ENCODE measurements around the gene GRK7.

GRK7 gene

DNA sequence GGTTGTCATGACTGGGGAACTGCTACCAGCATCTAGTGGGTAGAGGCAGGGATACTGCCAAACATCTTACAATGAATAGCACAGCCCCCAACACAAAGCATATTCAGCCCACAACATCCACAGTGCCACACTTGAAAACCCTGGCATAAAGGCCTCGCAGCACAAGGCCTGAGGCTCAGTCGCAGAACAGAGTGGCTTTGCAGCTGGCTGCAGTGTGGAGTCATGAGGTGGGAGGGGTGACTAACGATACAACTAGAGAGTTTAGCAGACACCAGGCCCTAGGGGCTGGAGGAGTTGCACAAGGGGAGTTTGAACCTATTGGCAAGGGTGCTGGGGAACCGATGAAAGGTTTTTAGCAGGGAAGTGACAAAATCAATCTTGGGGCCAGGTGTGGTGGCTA, 32.1 kb downstream of the GRK7 start:
- H3K4me3 ChIP-seq (ENCODE audit: insufficient read depth, low read length, poor library complexity, severe bottlenecking) = no peak overlapping the region
- H3K4me2 ChIP-seq (ENCODE audit: low read depth, low read length, poor library complexity, severe bottlenecking) = no peak overlapping the region
- H3K9ac ChIP-seq (ENCODE audit: low read length) = no peak overlapping the region
- H4K20me1 ChIP-seq (ENCODE audit: low read depth, low read length) = no peaks in the 10 kb centered on the region
- H3K27ac ChIP-seq (ENCODE audit: low read depth, low read length) = no peak overlapping the region
- TF ChIP-seq EZH2phosphoT487 (conservative IDR thresholded peaks at IDR 0.05; ENCODE audit: low read length) = no peak
- TF ChIP-seq, protein P1, sequence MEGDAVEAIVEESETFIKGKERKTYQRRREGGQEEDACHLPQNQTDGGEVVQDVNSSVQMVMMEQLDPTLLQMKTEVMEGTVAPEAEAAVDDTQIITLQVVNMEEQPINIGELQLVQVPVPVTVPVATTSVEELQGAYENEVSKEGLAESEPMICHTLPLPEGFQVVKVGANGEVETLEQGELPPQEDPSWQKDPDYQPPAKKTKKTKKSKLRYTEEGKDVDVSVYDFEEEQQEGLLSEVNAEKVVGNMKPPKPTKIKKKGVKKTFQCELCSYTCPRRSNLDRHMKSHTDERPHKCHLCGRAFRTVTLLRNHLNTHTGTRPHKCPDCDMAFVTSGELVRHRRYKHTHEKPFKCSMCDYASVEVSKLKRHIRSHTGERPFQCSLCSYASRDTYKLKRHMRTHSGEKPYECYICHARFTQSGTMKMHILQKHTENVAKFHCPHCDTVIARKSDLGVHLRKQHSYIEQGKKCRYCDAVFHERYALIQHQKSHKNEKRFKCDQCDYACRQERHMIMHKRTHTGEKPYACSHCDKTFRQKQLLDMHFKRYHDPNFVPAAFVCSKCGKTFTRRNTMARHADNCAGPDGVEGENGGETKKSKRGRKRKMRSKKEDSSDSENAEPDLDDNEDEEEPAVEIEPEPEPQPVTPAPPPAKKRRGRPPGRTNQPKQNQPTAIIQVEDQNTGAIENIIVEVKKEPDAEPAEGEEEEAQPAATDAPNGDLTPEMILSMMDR (IDR thresholded peaks at IDR 0.05; ENCODE audit: insufficient read depth, low read length, poor library complexity, severe bottlenecking) = no peak
- no peaks in the 10 kb centered on the region for H3K9me3 ChIP-seq (ENCODE audit: insufficient read depth, low read length)
- no peaks in the 10 kb centered on the region for H3K36me3 ChIP-seq (ENCODE audit: low read length)
- no peaks in the 10 kb centered on the region for H3F3A ChIP-seq (ENCODE audit: insufficient read depth)
- no peaks in the 10 kb centered on the region for H3K27me3 ChIP-seq (ENCODE audit: low read length)
- H2AFZ ChIP-seq (ENCODE audit: low read depth, low read length, severe bottlenecking) = no peak overlapping the region
- no peaks in the 10 kb centered on the region for H3K79me2 ChIP-seq (ENCODE audit: insufficient read depth, low read length)
- no peaks in the 10 kb centered on the region for H3K9me2 ChIP-seq (replicated peaks; ENCODE audit: insufficient read depth, low read length)

DNA sequence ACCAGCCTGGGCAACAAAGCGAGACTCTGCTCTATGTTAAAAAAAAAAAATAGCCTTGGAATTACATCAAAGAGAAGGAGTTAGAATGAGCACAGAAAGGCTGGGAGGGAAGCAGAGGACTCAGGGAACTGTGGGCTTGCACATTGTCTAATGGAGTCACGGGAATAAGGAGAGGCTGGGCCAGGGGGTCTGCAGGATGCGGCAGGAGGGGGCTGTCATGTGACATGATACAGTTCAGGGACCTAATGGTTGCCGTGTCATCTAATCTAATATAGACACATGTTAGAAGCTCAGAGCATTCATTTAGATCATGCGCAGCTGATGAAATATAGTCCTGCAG, 32.5 kb downstream of the GRK7 start:
- Histone ChIP-seq H3K4me2 (ENCODE audit: low read depth, low read length, poor library complexity, severe bottlenecking) (no peak overlapping the region), H3K27me3 (ENCODE audit: low read length) (no peaks in the 10 kb centered on the region), H3F3A (ENCODE audit: insufficient read depth) (no peaks in the 10 kb centered on the region), H3K9me2 (replicated peaks; ENCODE audit: insufficient read depth, low read length) (no peaks in the 10 kb centered on the region), H4K20me1 (ENCODE audit: low read depth, low read length) (no peaks in the 10 kb centered on the region), H3K79me2 (ENCODE audit: insufficient read depth, low read length) (no peaks in the 10 kb centered on the region), H3K9ac (ENCODE audit: low read length) (no peak overlapping the region), H3K4me3 (ENCODE audit: insufficient read depth, low read length, poor library complexity, severe bottlenecking) (no peak overlapping the region), H3K36me3 (ENCODE audit: low read length) (no peaks in the 10 kb centered on the region), H3K9me3 (ENCODE audit: insufficient read depth, low read length) (no peaks in the 10 kb centered on the region), H2AFZ (ENCODE audit: low read depth, low read length, severe bottlenecking) (no peak overlapping the region), H3K27ac (ENCODE audit: low read depth, low read length) (no peak overlapping the region)
- TF ChIP-seq EZH2phosphoT487 (conservative IDR thresholded peaks at IDR 0.05; ENCODE audit: low read length) = no peak
- TF ChIP-seq, protein P1 (IDR thresholded peaks at IDR 0.05; ENCODE audit: insufficient read depth, low read length, poor library complexity, severe bottlenecking) = no peak

DNA sequence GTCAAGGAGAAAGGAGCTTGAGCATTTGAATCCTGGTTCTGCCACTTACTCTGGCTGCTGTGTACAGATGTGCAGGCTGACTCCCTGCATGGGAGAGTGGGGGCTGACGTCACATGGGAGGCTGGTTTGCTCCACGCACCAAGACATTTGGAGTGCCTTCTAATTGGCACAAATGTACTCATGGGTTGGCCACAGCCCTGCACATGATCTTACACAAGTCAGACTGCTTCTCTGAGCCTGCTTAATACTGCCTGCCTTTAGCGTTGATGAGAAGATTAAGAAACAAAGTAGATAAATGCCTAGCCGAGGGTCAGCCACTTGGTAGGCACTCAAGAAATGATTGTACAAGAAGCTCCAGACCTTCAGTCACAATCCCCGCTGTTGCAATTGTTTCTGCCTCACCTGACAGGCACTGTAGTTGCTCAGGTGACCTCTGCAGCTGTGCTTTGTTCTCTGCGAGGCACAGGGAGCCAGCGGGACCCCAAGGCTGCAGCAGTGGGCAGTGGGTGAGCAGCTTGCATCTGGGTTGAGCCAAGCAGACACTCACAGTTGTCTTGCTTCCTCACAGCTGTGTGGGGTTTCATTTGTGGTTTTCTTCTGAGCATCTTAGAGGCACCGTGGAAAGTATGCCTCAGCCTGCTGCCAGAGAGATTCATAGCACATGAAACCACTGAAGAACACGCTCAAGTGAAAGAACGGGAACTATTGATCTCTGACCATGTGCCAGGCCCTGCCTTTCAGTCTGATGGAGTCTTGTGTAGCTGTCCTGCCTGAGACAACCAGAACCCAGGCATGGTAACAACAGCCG, 33.1 kb downstream of the GRK7 start:
- H3K9me3 ChIP-seq (ENCODE audit: insufficient read depth, low read length) = no peaks in the 10 kb centered on the region
- H3K27me3 ChIP-seq (ENCODE audit: low read length) = no peaks in the 10 kb centered on the region
- no peak overlapping the region for H3K27ac ChIP-seq (ENCODE audit: low read depth, low read length)
- H3K36me3 ChIP-seq (ENCODE audit: low read length) = no peaks in the 10 kb centered on the region
- no peaks in the 10 kb centered on the region for H3K79me2 ChIP-seq (ENCODE audit: insufficient read depth, low read length)
- no peak for TF ChIP-seq EZH2phosphoT487 (conservative IDR thresholded peaks at IDR 0.05; ENCODE audit: low read length)
- TF ChIP-seq, protein P1 (IDR thresholded peaks at IDR 0.05; ENCODE audit: insufficient read depth, low read length, poor library complexity, severe bottlenecking) = no peak
- H3K4me2 ChIP-seq (ENCODE audit: low read depth, low read length, poor library complexity, severe bottlenecking) = no peak overlapping the region
- no peak overlapping the region for H2AFZ ChIP-seq (ENCODE audit: low read depth, low read length, severe bottlenecking)
- no peak overlapping the region for H3K4me3 ChIP-seq (ENCODE audit: insufficient read depth, low read length, poor library complexity, severe bottlenecking)
- no peaks in the 10 kb centered on the region for H4K20me1 ChIP-seq (ENCODE audit: low read depth, low read length)
- H3K9ac ChIP-seq (ENCODE audit: low read length) = no peak overlapping the region
- no peaks in the 10 kb centered on the region for H3K9me2 ChIP-seq (replicated peaks; ENCODE audit: insufficient read depth, low read length)
- H3F3A ChIP-seq (ENCODE audit: insufficient read depth) = no peaks in the 10 kb centered on the region

All from SU-DHL-6 (cell line).